K562 (cell line): ENCODE results near the gene PEAR1. TPM values are rescaled to one million over a fixed set of nuclear protein-coding genes. Genes with fewer than 3 reads are reported as not detected.

Experiments
- BRCA1 ChIP-seq, 2 experiments: fragments of 450-650 bp in 1 of 2; sonication (generic) in 1 of 2; formaldehyde crosslinking in 1 of 2; IDR thresholded peaks; 2 replicates each; pipeline versions ENCODE4 v1.5.0 to v1.6.1; 2017 to 2020; ENCODE audit warnings: mild to moderate bottlenecking in 1 of 2, missing genetic modification reagents in 1 of 2
- CREB1 ChIP-seq, 2 experiments: sonication (generic) in 1 of 2; formaldehyde crosslinking in 1 of 2; IDR thresholded peaks; 2 replicates each; pipeline versions ENCODE4 v1.6.1 to v1.8.0; 2012 to 2022; ENCODE audit warnings: inconsistent platforms in 1 of 2, mild to moderate bottlenecking in 1 of 2, missing genetic modification reagents in 1 of 2, moderate library complexity in 1 of 2
- HNRNPUL1 ChIP-seq: fragments of 200-400 bp; formaldehyde crosslinking; IDR thresholded peaks from 2 replicates; pipeline ENCODE4 v1.6.1; 2017; ENCODE audit warnings: low read length
- KAT7 ChIP-seq: sonication (generic); formaldehyde crosslinking; IDR thresholded peaks from 2 replicates; pipeline ENCODE4 v1.8.0; 2022; ENCODE audit warnings: missing genetic modification reagents, mild to moderate bottlenecking, borderline replicate concordance
- KDM4B ChIP-seq, 2 experiments: fragments of 450-650 bp in 1 of 2; sonication (generic) in 1 of 2; IDR thresholded peaks; 2 replicates each; pipeline ENCODE4 v1.6.1; 2016 to 2017; ENCODE audit warnings: borderline replicate concordance in 2 of 2, antibody characterized with exemption in 1 of 2, low read depth in 1 of 2, mild to moderate bottlenecking in 1 of 2
- NR2F6 ChIP-seq: fragments of 450-650 bp; formaldehyde crosslinking; IDR thresholded peaks from 2 replicates; pipeline ENCODE4 v1.4.0; 2020; ENCODE audit warnings: mild to moderate bottlenecking
- RBM15 ChIP-seq: fragments of 200-400 bp; formaldehyde crosslinking; IDR thresholded peaks from 2 replicates; pipeline ENCODE4 v1.6.1; 2018; ENCODE audit warnings: mild to moderate bottlenecking, low read length, moderate library complexity; ENCODE audit not compliant: insufficient read depth
- SIN3A ChIP-seq, 2 experiments: fragments of 150-350 bp in 1 of 2; IDR thresholded peaks; 2 replicates each; pipeline ENCODE4 v1.6.1; 2011 to 2016; ENCODE audit warnings: borderline replicate concordance in 2 of 2, low read depth in 2 of 2, low read length in 2 of 2, mild to moderate bottlenecking in 2 of 2, moderate library complexity in 2 of 2; ENCODE audit not compliant: control insufficient read depth in 1 of 2
- ZBTB40 ChIP-seq, 2 experiments: fragments of 450-650 bp in 1 of 2; sonication (generic) in 1 of 2; formaldehyde crosslinking in 1 of 2; IDR thresholded peaks; 2 replicates each; pipeline versions ENCODE4 v1.7.1 to v1.9.0; 2016 to 2022; ENCODE audit warnings: inconsistent platforms in 1 of 2, mild to moderate bottlenecking in 1 of 2, missing genetic modification reagents in 1 of 2
- ZNF584 ChIP-seq: fragments of 200-800 bp; sonication (Bioruptor generic); IDR thresholded peaks from 2 replicates; pipeline ENCODE4 v1.6.1; 2016; ENCODE audit warnings: low read depth, mild to moderate bottlenecking, missing genetic modification characterization, missing compliant biosample characterization
- polyA plus RNA-seq, 8 experiments: library from polyadenylated mRNA; depleted of rRNA in 4 of 8; stranded (reverse) in 5 of 8; unstranded in 3 of 8; fragments of >200 nt; fragmentation: Nextera tagmentation in 2 of 8; fragmentation: Illumina TruSeq in 1 of 8; extraction: Ambion mirVana in 2 of 8; extraction: Trizol in 1 of 8; gene quantifications; 2 replicates each; pipeline versions ENCODE4 v1.2.1 to v1.2.3, GENCODE V29; 2011 to 2014; ENCODE audit warnings: inconsistent platforms in 1 of 8, missing spikeins in 1 of 8
- total RNA-seq, 7 experiments: library from RNA; depleted of rRNA in 6 of 7; stranded (reverse); fragments of >200 nt in 6 of 7; fragmentation: Illumina TruSeq in 2 of 7; extraction: Trizol in 2 of 7; gene quantifications; 2 replicates each; pipeline versions ENCODE4 v1.2.1 to v1.2.3, GENCODE V29; 2011 to 2021; ENCODE audit warnings: low replicate concordance in 1 of 7
- TF ChIP-seq, protein P1 (sequence below): sonication (generic); formaldehyde crosslinking; IDR thresholded peaks from 2 replicates; pipeline ENCODE4 v1.8.0; 2023; ENCODE audit warnings: mild to moderate bottlenecking, missing genetic modification reagents
- TF ChIP-seq, protein P2 (sequence below): sonication (generic); formaldehyde crosslinking; IDR thresholded peaks from 2 replicates; pipeline ENCODE4 v1.9.0; 2022; ENCODE audit warnings: mild to moderate bottlenecking, missing genetic modification reagents

The PEAR1 gene
- total and polyA plus RNA-seq, 9 of the 15 experiments (the other 6 are each of a cell fraction or from before 2014, with no cell fraction given), result 0.87 to 13.9 (median 6.1) TPM

GRCh38 chr1:156894711-156895454, 1.4 kb downstream of the PEAR1 start (continued):
- TF ChIP-seq, protein P1, sequence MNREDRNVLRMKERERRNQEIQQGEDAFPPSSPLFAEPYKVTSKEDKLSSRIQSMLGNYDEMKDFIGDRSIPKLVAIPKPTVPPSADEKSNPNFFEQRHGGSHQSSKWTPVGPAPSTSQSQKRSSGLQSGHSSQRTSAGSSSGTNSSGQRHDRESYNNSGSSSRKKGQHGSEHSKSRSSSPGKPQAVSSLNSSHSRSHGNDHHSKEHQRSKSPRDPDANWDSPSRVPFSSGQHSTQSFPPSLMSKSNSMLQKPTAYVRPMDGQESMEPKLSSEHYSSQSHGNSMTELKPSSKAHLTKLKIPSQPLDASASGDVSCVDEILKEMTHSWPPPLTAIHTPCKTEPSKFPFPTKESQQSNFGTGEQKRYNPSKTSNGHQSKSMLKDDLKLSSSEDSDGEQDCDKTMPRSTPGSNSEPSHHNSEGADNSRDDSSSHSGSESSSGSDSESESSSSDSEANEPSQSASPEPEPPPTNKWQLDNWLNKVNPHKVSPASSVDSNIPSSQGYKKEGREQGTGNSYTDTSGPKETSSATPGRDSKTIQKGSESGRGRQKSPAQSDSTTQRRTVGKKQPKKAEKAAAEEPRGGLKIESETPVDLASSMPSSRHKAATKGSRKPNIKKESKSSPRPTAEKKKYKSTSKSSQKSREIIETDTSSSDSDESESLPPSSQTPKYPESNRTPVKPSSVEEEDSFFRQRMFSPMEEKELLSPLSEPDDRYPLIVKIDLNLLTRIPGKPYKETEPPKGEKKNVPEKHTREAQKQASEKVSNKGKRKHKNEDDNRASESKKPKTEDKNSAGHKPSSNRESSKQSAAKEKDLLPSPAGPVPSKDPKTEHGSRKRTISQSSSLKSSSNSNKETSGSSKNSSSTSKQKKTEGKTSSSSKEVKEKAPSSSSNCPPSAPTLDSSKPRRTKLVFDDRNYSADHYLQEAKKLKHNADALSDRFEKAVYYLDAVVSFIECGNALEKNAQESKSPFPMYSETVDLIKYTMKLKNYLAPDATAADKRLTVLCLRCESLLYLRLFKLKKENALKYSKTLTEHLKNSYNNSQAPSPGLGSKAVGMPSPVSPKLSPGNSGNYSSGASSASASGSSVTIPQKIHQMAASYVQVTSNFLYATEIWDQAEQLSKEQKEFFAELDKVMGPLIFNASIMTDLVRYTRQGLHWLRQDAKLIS (CRISPR knock-in tag), result no peak
- no peak for TF ChIP-seq ZBTB40 (IDR thresholded peaks at IDR 0.05)
- TF ChIP-seq ZBTB40 (CRISPR knock-in tag; IDR thresholded peaks at IDR 0.05), result no peak
- no peak for TF ChIP-seq ZNF584
- no peak for TF ChIP-seq KDM4B (IDR thresholded peaks at IDR 0.05; ENCODE audit: borderline replicate concordance in 2 of 2, low read depth in 1 of 2)
- TF ChIP-seq RBM15, result no peak
- no peak for TF ChIP-seq SIN3A (IDR thresholded peaks at IDR 0.05; ENCODE audit: borderline replicate concordance in 2 of 2, control insufficient read depth in 1 of 2, low read depth in 2 of 2, low read length in 2 of 2)
- TF ChIP-seq KAT7, result no peak
- no peak for TF ChIP-seq NR2F6
- no peak for TF ChIP-seq BRCA1 (IDR thresholded peaks at IDR 0.05)
- TF ChIP-seq BRCA1 (CRISPR knock-in tag; IDR thresholded peaks at IDR 0.05), result no peak
- TF ChIP-seq CREB1 (IDR thresholded peaks at IDR 0.05), result no peak
- TF ChIP-seq CREB1 (CRISPR knock-in tag; IDR thresholded peaks at IDR 0.05), result no peak
- TF ChIP-seq HNRNPUL1, result no peak
- TF ChIP-seq, protein P2, sequence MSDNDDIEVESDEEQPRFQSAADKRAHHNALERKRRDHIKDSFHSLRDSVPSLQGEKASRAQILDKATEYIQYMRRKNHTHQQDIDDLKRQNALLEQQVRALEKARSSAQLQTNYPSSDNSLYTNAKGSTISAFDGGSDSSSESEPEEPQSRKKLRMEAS (CRISPR knock-in tag), result peak; percentile 51
